Prostate gland (tissue), 2 donors: Measurements from ENCODE around the gene CCDC91. TPM values are rescaled to one million over a fixed set of nuclear protein-coding genes. Genes with fewer than 3 reads are reported as not detected.

Experiments
- DNase-seq: peaks from one replicate; pipeline ENCODE4 v3.0.0-alpha.2; 2019; ENCODE audit warnings: low spot score
- H3K27ac ChIP-seq, 2 donors: fragments of 200-600 bp; sonication (generic); 2 replicates each; pipeline ENCODE4 v1.5.1; 2017 to 2019
- H3K27me3 ChIP-seq: fragments of 200-600 bp; sonication (generic); replicated peaks from 2 replicates; pipeline ENCODE4 v1.5.1; 2019; ENCODE audit not compliant: insufficient read depth
- H3K36me3 ChIP-seq, 2 donors: fragments of 200-600 bp; sonication (generic); 1 replicate in 1 of 2; 2 replicates in 1 of 2; pipeline versions ENCODE4 v1.5.1 to v1.8.1; 2017 to 2019
- H3K4me1 ChIP-seq: fragments of 200-600 bp; sonication (generic); replicated peaks from 2 replicates; pipeline ENCODE4 v1.5.1; 2019
- H3K4me3 ChIP-seq, 2 donors: fragments of 200-600 bp; sonication (generic); 2 replicates each; pipeline ENCODE4 v1.5.1; 2017 to 2019
- H3K9me3 ChIP-seq: fragments of 200-600 bp; sonication (generic); 2 replicates; pipeline ENCODE4 v1.5.1; 2017
- POLR2A ChIP-seq: fragments of 450-650 bp; IDR thresholded peaks from one replicate; pipeline ENCODE4 v1.6.1; 2016; ENCODE audit warnings: antibody characterized with exemption, mild to moderate bottlenecking
- POLR2AphosphoS5 ChIP-seq: sonication (generic); formaldehyde crosslinking; IDR thresholded peaks from one replicate; pipeline ENCODE4 v1.6.1; 2017; ENCODE audit warnings: antibody characterized with exemption
- WGBS: methylation state at CpG from one replicate; pipeline ENCODE4 v1.1.5; 2018; 5-methylcytosine and 5-hydroxymethylcytosine counted together
- intact Hi-C: fragments of 100-400 bp; cut with DNase I; formaldehyde crosslinking; loops from one replicate; pipeline ENCODE4 v1.14.2; 2022
- total RNA-seq, 2 donors: library from RNA; depleted of rRNA; stranded (reverse); fragments of >200 nt; gene quantifications; one replicate each; pipeline ENCODE4 v1.1.0, GENCODE V29; 2016
- TF ChIP-seq, protein P1 (sequence below), 4 experiments: fragments of 200-600 bp in 2 of 4; fragments of 450-650 bp in 2 of 4; sonication (generic) in 2 of 4; IDR thresholded peaks; 1 replicate in 3 of 4; 2 replicates in 1 of 4; pipeline ENCODE4 v1.5.1; 2016 to 2019; ENCODE audit warnings: antibody characterized with exemption in 4 of 4, mild to moderate bottlenecking in 2 of 4, moderate library complexity in 2 of 4

The CCDC91 gene
- total RNA-seq, 2 donors from 2014 or later = 25.3 to 42.4 TPM

- Histone ChIP-seq H3K36me3 (no peaks in the 10 kb centered on the region), H3K27ac (no peak overlapping the region), H3K4me3 (no peak overlapping the region), H3K27me3 (no peaks in the 10 kb centered on the region), H3K4me1 (no peaks in the 10 kb centered on the region), H3K9me3 (no peaks in the 10 kb centered on the region)
- WGBS = 96% methylated on average over 1 of the region's 1 CpG
- intact Hi-C loops = no loop called here
- TF ChIP-seq POLR2AphosphoS5 = no peak
- TF ChIP-seq, protein P1, sequence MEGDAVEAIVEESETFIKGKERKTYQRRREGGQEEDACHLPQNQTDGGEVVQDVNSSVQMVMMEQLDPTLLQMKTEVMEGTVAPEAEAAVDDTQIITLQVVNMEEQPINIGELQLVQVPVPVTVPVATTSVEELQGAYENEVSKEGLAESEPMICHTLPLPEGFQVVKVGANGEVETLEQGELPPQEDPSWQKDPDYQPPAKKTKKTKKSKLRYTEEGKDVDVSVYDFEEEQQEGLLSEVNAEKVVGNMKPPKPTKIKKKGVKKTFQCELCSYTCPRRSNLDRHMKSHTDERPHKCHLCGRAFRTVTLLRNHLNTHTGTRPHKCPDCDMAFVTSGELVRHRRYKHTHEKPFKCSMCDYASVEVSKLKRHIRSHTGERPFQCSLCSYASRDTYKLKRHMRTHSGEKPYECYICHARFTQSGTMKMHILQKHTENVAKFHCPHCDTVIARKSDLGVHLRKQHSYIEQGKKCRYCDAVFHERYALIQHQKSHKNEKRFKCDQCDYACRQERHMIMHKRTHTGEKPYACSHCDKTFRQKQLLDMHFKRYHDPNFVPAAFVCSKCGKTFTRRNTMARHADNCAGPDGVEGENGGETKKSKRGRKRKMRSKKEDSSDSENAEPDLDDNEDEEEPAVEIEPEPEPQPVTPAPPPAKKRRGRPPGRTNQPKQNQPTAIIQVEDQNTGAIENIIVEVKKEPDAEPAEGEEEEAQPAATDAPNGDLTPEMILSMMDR (IDR thresholded peaks at IDR 0.05) = no peak
- TF ChIP-seq POLR2A = no peak
- DNase-seq = no peak
Measured at GRCh38 chr12:28202374-28203130, 12.3 kb downstream of the CCDC91 start.

- Histone ChIP-seq H3K9me3 (no peaks in the 10 kb centered on the region), H3K27ac (no peak overlapping the region), H3K27me3 (no peaks in the 10 kb centered on the region), H3K4me1 (no peaks in the 10 kb centered on the region), H3K4me3 (no peak overlapping the region), H3K36me3 (no peaks in the 10 kb centered on the region)
- no peak for DNase-seq
- TF ChIP-seq POLR2AphosphoS5 = no peak
- TF ChIP-seq, protein P1 (IDR thresholded peaks at IDR 0.05) = no peak
- no peak for TF ChIP-seq POLR2A
- intact Hi-C loops = no loop called here
- WGBS = 52% methylated on average over 1 of the region's 1 CpG
Measured at GRCh38 chr12:28209782-28210181, 19.5 kb downstream of the CCDC91 start.

DNA sequence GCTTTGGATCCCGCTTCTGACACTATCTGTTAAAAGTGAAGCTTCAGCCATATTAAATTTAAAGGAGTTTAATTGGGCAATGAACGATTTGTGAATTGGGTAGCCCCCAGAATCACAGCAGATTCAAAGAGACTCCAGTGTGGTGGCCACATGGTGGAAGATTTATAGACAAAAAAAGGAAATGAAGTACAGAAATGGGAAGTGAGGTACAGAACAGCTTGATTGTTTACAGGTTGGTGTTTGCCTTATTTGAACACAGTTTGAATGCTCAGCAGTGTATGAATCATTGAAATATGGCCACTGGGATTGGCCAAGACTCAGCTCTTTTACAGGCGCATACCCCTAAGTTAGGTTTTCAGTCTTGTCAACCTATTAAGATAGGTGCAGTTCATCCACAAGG lies 21.9 kb downstream of the CCDC91 start:
- intact Hi-C loops = no loop called here
- Histone ChIP-seq H3K4me1 (no peaks in the 10 kb centered on the region), H3K27ac (no peak overlapping the region), H3K9me3 (no peaks in the 10 kb centered on the region), H3K36me3 (no peaks in the 10 kb centered on the region), H3K4me3 (no peak overlapping the region), H3K27me3 (no peaks in the 10 kb centered on the region)
- WGBS = 99% methylated on average over 3 of the region's 3 CpGs
- no peak for TF ChIP-seq POLR2AphosphoS5
- no peak for DNase-seq

- no peaks in the 10 kb centered on the region for H3K9me3 ChIP-seq
- DNase-seq = no peak
- no peaks in the 10 kb centered on the region for H3K36me3 ChIP-seq
- TF ChIP-seq, protein P1 (IDR thresholded peaks at IDR 0.05) = no peak
- TF ChIP-seq POLR2A (no peak), POLR2AphosphoS5 (no peak)
- no peak overlapping the region for H3K4me3 ChIP-seq
- intact Hi-C loops = no loop called here
- H3K27me3 ChIP-seq = no peaks in the 10 kb centered on the region
- no peaks in the 10 kb centered on the region for H3K4me1 ChIP-seq
- H3K27ac ChIP-seq = no peak overlapping the region
Measured at GRCh38 chr12:28215021-28215420, 24.8 kb downstream of the CCDC91 start.

- no peaks in the 10 kb centered on the region for H3K4me1 ChIP-seq
Measured at GRCh38 chr12:28216016-28216415, 25.8 kb downstream of the CCDC91 start.

More at GRCh38 chr12:28216016-28216415, 25.8 kb downstream of the CCDC91 start:
- TF ChIP-seq POLR2AphosphoS5 = no peak
- TF ChIP-seq, protein P1 (IDR thresholded peaks at IDR 0.05) = no peak
- no peak for TF ChIP-seq POLR2A
- no peaks in the 10 kb centered on the region for H3K27me3 ChIP-seq
- no peaks in the 10 kb centered on the region for H3K36me3 ChIP-seq
- intact Hi-C loops = no loop called here
- H3K27ac ChIP-seq = no peak overlapping the region
- no peak overlapping the region for H3K4me3 ChIP-seq
- DNase-seq = no peak
- no peaks in the 10 kb centered on the region for H3K9me3 ChIP-seq
- WGBS = 81% methylated on average over 2 of the region's 2 CpGs
